Activated CD8-positive, alpha-beta T cell treated with anti-CD3 and anti-CD28 coated beads for 36 hours (primary cell): Measurements from ENCODE around the gene ANKMY1. TPM values are rescaled to one million over a fixed set of nuclear protein-coding genes. Genes with fewer than 3 reads are reported as not detected.

ENCODE experiments used
- ATAC-seq: fragments of 200-7000 bp; cut with Tn5 transposase; one replicate; pipeline ENCODE4 v1.10.0; 2021; ENCODE audit warnings: mild to moderate bottlenecking, moderate library complexity
- CTCF ChIA-PET: fragments of 350-600 bp; sonication (Branson Sonifier 250); formaldehyde crosslinking; loops from one replicate; lab custom pipeline; 2021; ENCODE audit warnings: antibody characterized with exemption; lab: Charles Lee
- POLR2A ChIA-PET: fragments of 350-600 bp; sonication (Branson Sonifier 250); formaldehyde crosslinking; loops from one replicate; lab custom pipeline; 2021; ENCODE audit warnings: antibody characterized with exemption; lab: Charles Lee
- DNase-seq: peaks from one replicate; pipeline ENCODE4 v3.0.0-alpha.2; 2020
- H3K27ac Mint-ChIP-seq: one replicate; pipeline ENCODE4 v1.8.0; 2021; ENCODE audit warnings: mild to moderate bottlenecking, mixed read lengths
- H3K27me3 Mint-ChIP-seq: one replicate; pipeline ENCODE4 v1.8.0; 2021; ENCODE audit warnings: mixed read lengths
- H3K36me3 Mint-ChIP-seq: one replicate; pipeline ENCODE4 v1.8.0; 2021; ENCODE audit warnings: low read depth, mixed read lengths
- H3K4me1 Mint-ChIP-seq: one replicate; pipeline ENCODE4 v1.8.0; 2021; ENCODE audit warnings: low read depth, mixed read lengths
- H3K4me3 Mint-ChIP-seq: one replicate; pipeline ENCODE4 v1.8.0; 2021; ENCODE audit warnings: mild to moderate bottlenecking, moderate library complexity, mixed read lengths
- H3K9me3 Mint-ChIP-seq: one replicate; pipeline ENCODE4 v1.8.0; 2021; ENCODE audit warnings: mixed read lengths
- intact Hi-C: fragments of 100-400 bp; cut with micrococcal nuclease; formaldehyde crosslinking; loops from one replicate; pipeline ENCODE4 v1.10.0; 2022
- total RNA-seq, 2 experiments: library from RNA; stranded (reverse); gene quantifications; one replicate each; pipeline ENCODE4 v1.2.3, GENCODE V29; 2021
- TF ChIP-seq, protein P1 (sequence below): fragments of 200-600 bp; IDR thresholded peaks from one replicate; pipeline ENCODE4 v1.8.0; 2022; ENCODE audit warnings: antibody characterized with exemption, mild to moderate bottlenecking

ANKMY1 gene
- total RNA-seq, 2 experiments from 2014 or later, result 14.5 to 18.6 TPM

GRCh38 chr2:240440704-240441320 is 117.0 kb downstream of the ANKMY1 start:
- POLR2A ChIA-PET, result interaction anchor here (0.6 kb wide), 1 partner anchor 470 kb away, joined by 4 read pairs; no protein-coding TSS in a partner anchor
- H3K27me3 Mint-ChIP-seq, result peaks cover 13% of the 10 kb centered on the region
- H3K27ac Mint-ChIP-seq, result no peak overlapping the region
- intact Hi-C loops, result no loop called here
- H3K9me3 Mint-ChIP-seq, result no peaks in the 10 kb centered on the region
- DNase-seq (no peak), ATAC-seq (no peak)
- H3K4me1 Mint-ChIP-seq, result no peaks in the 10 kb centered on the region
- TF ChIP-seq, protein P1, sequence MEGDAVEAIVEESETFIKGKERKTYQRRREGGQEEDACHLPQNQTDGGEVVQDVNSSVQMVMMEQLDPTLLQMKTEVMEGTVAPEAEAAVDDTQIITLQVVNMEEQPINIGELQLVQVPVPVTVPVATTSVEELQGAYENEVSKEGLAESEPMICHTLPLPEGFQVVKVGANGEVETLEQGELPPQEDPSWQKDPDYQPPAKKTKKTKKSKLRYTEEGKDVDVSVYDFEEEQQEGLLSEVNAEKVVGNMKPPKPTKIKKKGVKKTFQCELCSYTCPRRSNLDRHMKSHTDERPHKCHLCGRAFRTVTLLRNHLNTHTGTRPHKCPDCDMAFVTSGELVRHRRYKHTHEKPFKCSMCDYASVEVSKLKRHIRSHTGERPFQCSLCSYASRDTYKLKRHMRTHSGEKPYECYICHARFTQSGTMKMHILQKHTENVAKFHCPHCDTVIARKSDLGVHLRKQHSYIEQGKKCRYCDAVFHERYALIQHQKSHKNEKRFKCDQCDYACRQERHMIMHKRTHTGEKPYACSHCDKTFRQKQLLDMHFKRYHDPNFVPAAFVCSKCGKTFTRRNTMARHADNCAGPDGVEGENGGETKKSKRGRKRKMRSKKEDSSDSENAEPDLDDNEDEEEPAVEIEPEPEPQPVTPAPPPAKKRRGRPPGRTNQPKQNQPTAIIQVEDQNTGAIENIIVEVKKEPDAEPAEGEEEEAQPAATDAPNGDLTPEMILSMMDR, result no peak
- H3K36me3 Mint-ChIP-seq, result no peaks in the 10 kb centered on the region
- CTCF ChIA-PET, result interaction anchor here (0.7 kb wide), 1 partner anchor 352 kb away, joined by 3 read pairs; no protein-coding TSS in a partner anchor
- no peak overlapping the region for H3K4me3 Mint-ChIP-seq

GRCh38 chr2:240440251-240440650 is 117.5 kb downstream of the ANKMY1 start:
- H3K4me3 Mint-ChIP-seq, result no peak overlapping the region
- intact Hi-C loops, result no loop called here
- H3K27ac Mint-ChIP-seq, result no peak overlapping the region
- TF ChIP-seq, protein P1, result no peak
- POLR2A ChIA-PET, result no interaction called here
- ATAC-seq (no peak), DNase-seq (no peak)
- H3K27me3 Mint-ChIP-seq, result peaks cover 13% of the 10 kb centered on the region
- H3K9me3 Mint-ChIP-seq, result no peaks in the 10 kb centered on the region
- no peaks in the 10 kb centered on the region for H3K36me3 Mint-ChIP-seq
- no peaks in the 10 kb centered on the region for H3K4me1 Mint-ChIP-seq
- CTCF ChIA-PET, result interaction anchor here (0.7 kb wide), 1 partner anchor 351 kb away, joined by 3 read pairs; no protein-coding TSS in a partner anchor

GRCh38 chr2:240439698-240440151 is 118.1 kb downstream of the ANKMY1 start:
- Mint-ChIP-seq H3K4me3 (no peak overlapping the region), H3K27me3 (peaks cover 13% of the 10 kb centered on the region), H3K4me1 (peaks cover 1% of the 10 kb centered on the region), H3K9me3 (no peaks in the 10 kb centered on the region), H3K27ac (no peak overlapping the region), H3K36me3 (no peaks in the 10 kb centered on the region)
- intact Hi-C loops, result loop anchor here (2.0 kb wide), 1 partner anchor 207 kb away; no protein-coding TSS in a partner anchor
- ATAC-seq (no peak), DNase-seq (no peak)
- ChIA-PET CTCF (interaction anchor here (1.5 to 1.7 kb wide), 2 partner anchors 208 to 289 kb away, joined by 4 to 5 read pairs; no protein-coding TSS in a partner anchor), POLR2A (no interaction called here)
- TF ChIP-seq, protein P1, result no peak

DNA sequence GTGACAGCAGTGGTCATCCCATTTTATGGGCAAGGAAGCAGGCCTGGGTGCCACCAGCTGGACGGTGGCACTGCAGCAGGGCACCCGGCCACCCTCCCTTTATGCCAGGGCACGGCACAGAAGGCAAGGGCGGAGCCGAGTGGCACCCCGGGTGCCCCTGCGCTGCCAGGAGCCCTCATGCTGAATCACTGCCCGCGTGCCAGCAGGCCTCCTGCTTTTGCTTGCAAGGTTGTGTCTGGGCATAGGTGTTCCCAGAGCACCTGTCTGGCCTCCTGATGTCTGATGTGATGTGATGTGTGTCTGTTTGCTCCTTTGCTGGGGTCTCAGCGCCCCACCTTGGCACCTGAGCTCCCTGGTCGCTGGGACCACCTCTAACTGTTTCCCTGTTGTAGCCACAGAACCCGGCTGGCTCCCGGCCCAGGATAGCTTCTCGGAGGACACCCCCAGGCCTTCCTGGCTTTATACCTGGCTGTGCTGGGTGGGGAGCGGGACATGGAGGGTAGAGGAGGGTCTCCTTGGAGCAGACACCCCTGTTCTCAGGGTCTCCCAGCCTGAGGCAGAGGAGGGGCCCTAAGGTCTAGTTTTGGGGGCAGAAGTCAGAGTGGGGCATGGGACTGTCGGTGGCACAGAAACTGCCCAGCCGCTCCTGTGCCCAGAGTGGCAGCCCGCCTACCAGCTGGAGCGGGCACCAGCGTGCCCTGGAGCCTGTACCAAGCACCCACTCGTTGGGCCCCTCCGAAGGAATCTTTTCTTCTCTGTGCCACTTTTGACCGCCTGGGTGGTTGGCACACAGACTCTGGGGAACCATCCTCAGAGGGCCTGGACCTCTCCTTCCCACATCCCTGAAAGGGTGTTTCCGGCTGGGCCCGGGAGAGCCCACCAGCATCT is 118.7 kb downstream of the ANKMY1 start:
- no peaks in the 10 kb centered on the region for H3K9me3 Mint-ChIP-seq
- ATAC-seq (no peak), DNase-seq (peak; percentile 1)
- no peaks in the 10 kb centered on the region for H3K36me3 Mint-ChIP-seq
- TF ChIP-seq, protein P1, result no peak
- peaks cover 13% of the 10 kb centered on the region for H3K27me3 Mint-ChIP-seq
- H3K4me1 Mint-ChIP-seq, result peaks cover 4% of the 10 kb centered on the region
- intact Hi-C loops, result loop anchor here (2.0 kb wide), 1 partner anchor 206 kb away; no protein-coding TSS in a partner anchor
- H3K27ac Mint-ChIP-seq, result no peak overlapping the region
- ChIA-PET POLR2A (no interaction called here), CTCF (interaction anchor here (0.9 to 1.7 kb wide), 3 partner anchors 206 to 289 kb away, joined by 3 to 5 read pairs (median 4); no protein-coding TSS in a partner anchor)
- H3K4me3 Mint-ChIP-seq, result no peak overlapping the region
